ENCODE data around the gene NFE2L2.

Gene NFE2L2

GRCh38 chr2:177295484-177295883, 31.0 kb upstream of the NFE2L2 start:
- no peaks in the 10 kb centered on the region for H3K79me2 ChIP-seq (ENCODE audit: insufficient read depth, low read length)
- no peak for TF ChIP-seq EZH2phosphoT487 (conservative IDR thresholded peaks at IDR 0.05; ENCODE audit: low read length)
- TF ChIP-seq, protein P1, sequence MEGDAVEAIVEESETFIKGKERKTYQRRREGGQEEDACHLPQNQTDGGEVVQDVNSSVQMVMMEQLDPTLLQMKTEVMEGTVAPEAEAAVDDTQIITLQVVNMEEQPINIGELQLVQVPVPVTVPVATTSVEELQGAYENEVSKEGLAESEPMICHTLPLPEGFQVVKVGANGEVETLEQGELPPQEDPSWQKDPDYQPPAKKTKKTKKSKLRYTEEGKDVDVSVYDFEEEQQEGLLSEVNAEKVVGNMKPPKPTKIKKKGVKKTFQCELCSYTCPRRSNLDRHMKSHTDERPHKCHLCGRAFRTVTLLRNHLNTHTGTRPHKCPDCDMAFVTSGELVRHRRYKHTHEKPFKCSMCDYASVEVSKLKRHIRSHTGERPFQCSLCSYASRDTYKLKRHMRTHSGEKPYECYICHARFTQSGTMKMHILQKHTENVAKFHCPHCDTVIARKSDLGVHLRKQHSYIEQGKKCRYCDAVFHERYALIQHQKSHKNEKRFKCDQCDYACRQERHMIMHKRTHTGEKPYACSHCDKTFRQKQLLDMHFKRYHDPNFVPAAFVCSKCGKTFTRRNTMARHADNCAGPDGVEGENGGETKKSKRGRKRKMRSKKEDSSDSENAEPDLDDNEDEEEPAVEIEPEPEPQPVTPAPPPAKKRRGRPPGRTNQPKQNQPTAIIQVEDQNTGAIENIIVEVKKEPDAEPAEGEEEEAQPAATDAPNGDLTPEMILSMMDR (IDR thresholded peaks at IDR 0.05; ENCODE audit: insufficient read depth, low read length, poor library complexity, severe bottlenecking) = no peak
- H2AFZ ChIP-seq (ENCODE audit: low read depth, low read length, severe bottlenecking) = no peak overlapping the region
- no peaks in the 10 kb centered on the region for H3K9me2 ChIP-seq (replicated peaks; ENCODE audit: insufficient read depth, low read length)
- H3K36me3 ChIP-seq (ENCODE audit: low read length) = no peaks in the 10 kb centered on the region
- H3K9ac ChIP-seq (ENCODE audit: low read length) = no peak overlapping the region
- H3K27ac ChIP-seq (ENCODE audit: low read depth, low read length) = no peak overlapping the region
- H4K20me1 ChIP-seq (ENCODE audit: low read depth, low read length) = no peaks in the 10 kb centered on the region
- no peaks in the 10 kb centered on the region for H3F3A ChIP-seq (ENCODE audit: insufficient read depth)
- no peak overlapping the region for H3K4me2 ChIP-seq (ENCODE audit: low read depth, low read length, poor library complexity, severe bottlenecking)
- no peak overlapping the region for H3K4me3 ChIP-seq (ENCODE audit: insufficient read depth, low read length, poor library complexity, severe bottlenecking)
- no peaks in the 10 kb centered on the region for H3K9me3 ChIP-seq (ENCODE audit: insufficient read depth, low read length)
- H3K27me3 ChIP-seq (ENCODE audit: low read length) = no peaks in the 10 kb centered on the region

DNA sequence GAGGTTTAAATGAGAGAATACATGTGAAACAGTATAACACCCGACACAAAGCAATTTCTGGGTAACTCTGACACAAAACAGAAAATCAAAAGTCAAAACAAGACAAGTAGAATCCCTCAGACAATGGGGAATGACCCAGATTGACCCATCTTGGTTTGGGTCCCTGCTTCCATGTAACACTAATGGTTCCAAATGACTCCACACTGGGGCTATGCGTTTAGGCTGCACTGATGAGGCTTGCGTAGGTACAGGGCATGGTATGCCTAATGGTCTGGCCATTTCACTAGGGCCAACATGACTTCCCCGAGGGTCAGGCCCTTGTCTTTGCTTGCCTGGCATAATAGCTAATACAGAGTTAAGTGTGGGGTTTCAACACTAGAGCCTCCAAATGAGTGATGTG, 27.2 kb upstream of the NFE2L2 start:
- no peak overlapping the region for H3K27ac ChIP-seq (ENCODE audit: low read depth, low read length)
- H3K9ac ChIP-seq (ENCODE audit: low read length) = no peak overlapping the region
- no peaks in the 10 kb centered on the region for H3K9me3 ChIP-seq (ENCODE audit: insufficient read depth, low read length)
- H3K79me2 ChIP-seq (ENCODE audit: insufficient read depth, low read length) = no peaks in the 10 kb centered on the region
- no peaks in the 10 kb centered on the region for H3K27me3 ChIP-seq (ENCODE audit: low read length)
- no peaks in the 10 kb centered on the region for H4K20me1 ChIP-seq (ENCODE audit: low read depth, low read length)
- TF ChIP-seq, protein P1 (IDR thresholded peaks at IDR 0.05; ENCODE audit: insufficient read depth, low read length, poor library complexity, severe bottlenecking) = no peak
- no peak for TF ChIP-seq EZH2phosphoT487 (conservative IDR thresholded peaks at IDR 0.05; ENCODE audit: low read length)
- no peaks in the 10 kb centered on the region for H3F3A ChIP-seq (ENCODE audit: insufficient read depth)
- no peak overlapping the region for H3K4me3 ChIP-seq (ENCODE audit: insufficient read depth, low read length, poor library complexity, severe bottlenecking)
- H3K9me2 ChIP-seq (replicated peaks; ENCODE audit: insufficient read depth, low read length) = no peaks in the 10 kb centered on the region
- H2AFZ ChIP-seq (ENCODE audit: low read depth, low read length, severe bottlenecking) = no peak overlapping the region
- no peaks in the 10 kb centered on the region for H3K36me3 ChIP-seq (ENCODE audit: low read length)
- H3K4me2 ChIP-seq (ENCODE audit: low read depth, low read length, poor library complexity, severe bottlenecking) = no peak overlapping the region

GRCh38 chr2:177289824-177290628, 25.5 kb upstream of the NFE2L2 start:
- TF ChIP-seq, protein P1 (IDR thresholded peaks at IDR 0.05; ENCODE audit: insufficient read depth, low read length, poor library complexity, severe bottlenecking) = no peak
- TF ChIP-seq EZH2phosphoT487 (conservative IDR thresholded peaks at IDR 0.05; ENCODE audit: low read length) = no peak
- no peaks in the 10 kb centered on the region for H3K79me2 ChIP-seq (ENCODE audit: insufficient read depth, low read length)
- H3K4me2 ChIP-seq (ENCODE audit: low read depth, low read length, poor library complexity, severe bottlenecking) = no peak overlapping the region
- no peaks in the 10 kb centered on the region for H4K20me1 ChIP-seq (ENCODE audit: low read depth, low read length)
- no peak overlapping the region for H3K9ac ChIP-seq (ENCODE audit: low read length)
- H3K4me3 ChIP-seq (ENCODE audit: insufficient read depth, low read length, poor library complexity, severe bottlenecking) = no peak overlapping the region
- H2AFZ ChIP-seq (ENCODE audit: low read depth, low read length, severe bottlenecking) = no peak overlapping the region
- no peaks in the 10 kb centered on the region for H3F3A ChIP-seq (ENCODE audit: insufficient read depth)
- no peaks in the 10 kb centered on the region for H3K36me3 ChIP-seq (ENCODE audit: low read length)
- no peaks in the 10 kb centered on the region for H3K9me3 ChIP-seq (ENCODE audit: insufficient read depth, low read length)
- no peaks in the 10 kb centered on the region for H3K27me3 ChIP-seq (ENCODE audit: low read length)
- H3K9me2 ChIP-seq (replicated peaks; ENCODE audit: insufficient read depth, low read length) = no peaks in the 10 kb centered on the region
- H3K27ac ChIP-seq (ENCODE audit: low read depth, low read length) = no peak overlapping the region

Measured in SU-DHL-6 (cell line).